ENCODE measurements around the gene MFSD6.
"Not testable (repeated sequence)": the region's sequence is repeated elsewhere in the genome, so short reads cannot be mapped to it uniquely, and the experiment has no call there.

Gene MFSD6

DNA sequence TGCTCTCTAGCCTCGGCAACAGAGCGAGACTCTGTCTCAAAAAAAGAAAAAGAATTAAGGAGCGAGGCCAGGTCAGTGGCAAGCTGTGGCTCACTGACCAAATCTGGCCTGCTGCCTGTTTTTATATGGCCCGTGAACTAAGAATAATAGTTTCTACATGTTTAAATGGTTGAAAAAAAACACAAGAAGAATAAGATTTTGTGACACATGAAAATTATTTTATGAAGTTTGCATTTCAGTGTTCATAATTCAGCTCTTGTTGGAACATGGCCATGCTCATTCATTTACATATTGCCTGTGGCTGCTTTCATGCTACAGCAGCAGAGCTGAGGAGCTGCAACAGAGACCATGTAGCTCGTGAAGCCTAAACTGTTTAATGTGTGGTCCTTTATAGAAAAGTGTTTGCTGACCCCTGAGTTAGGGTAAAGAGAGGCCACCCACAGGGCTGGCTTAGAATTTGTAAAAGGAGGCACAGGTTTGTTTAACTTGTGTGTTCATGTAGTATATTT is 59.5 kb downstream of the MFSD6 start:
- no peak for DNase-seq

DNA sequence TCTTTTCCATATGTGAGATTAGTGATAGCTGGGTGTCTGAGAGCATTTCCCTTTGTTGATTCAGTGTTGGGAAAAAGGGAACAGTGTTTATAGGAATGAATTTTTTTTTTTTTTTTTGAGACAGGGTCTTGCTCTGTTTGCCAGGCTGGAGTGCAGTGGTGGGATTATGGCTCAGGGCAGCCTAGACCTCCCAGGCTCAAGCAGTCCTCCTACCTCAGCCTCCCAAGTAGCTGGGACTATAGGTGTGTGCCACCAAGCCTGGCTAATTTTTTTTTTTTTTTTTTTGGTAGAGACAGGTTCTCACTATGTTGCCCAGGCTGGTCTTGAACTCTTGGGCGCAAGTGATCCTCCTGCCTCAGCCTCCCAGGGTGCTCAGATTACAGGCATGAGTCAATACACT is 60.2 kb downstream of the MFSD6 start:
- DNase-seq, result not testable (repeated sequence)

DNA sequence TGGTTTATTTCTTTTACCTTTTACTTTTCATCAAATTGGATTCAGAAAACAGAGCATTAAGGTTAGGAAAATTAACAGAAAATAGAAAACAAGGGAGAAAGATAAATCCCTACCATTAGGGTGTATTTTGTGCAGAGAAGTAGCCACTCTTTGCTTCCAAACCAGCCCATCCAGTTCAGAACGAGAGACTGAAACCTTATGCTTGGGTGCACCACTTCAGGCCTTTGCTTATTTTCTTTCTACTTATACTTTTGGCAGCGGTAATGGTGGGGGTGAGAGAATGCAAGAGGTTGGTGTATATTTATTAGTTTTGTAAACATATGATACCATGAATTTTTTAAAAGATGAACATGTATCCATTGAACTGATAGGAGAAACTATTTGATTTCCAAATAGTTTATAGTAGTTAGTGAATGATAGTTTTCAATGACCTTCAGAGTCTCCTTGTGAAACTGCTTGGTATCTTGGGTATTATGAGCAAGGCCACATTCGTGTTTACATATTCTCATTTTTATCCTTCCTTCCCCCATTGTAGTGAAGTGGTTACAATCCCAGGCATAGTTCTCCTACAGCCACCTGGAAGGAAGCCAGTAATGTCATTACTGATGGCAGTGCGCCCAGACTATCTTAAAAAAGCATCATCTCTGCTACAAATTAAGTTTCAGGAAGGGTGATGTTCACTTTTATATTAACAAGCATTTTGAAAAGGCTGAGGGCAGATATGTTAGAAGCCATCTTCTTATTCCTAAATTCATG is 60.8 kb downstream of the MFSD6 start:
- DNase-seq, result peak; percentile 85

DNA sequence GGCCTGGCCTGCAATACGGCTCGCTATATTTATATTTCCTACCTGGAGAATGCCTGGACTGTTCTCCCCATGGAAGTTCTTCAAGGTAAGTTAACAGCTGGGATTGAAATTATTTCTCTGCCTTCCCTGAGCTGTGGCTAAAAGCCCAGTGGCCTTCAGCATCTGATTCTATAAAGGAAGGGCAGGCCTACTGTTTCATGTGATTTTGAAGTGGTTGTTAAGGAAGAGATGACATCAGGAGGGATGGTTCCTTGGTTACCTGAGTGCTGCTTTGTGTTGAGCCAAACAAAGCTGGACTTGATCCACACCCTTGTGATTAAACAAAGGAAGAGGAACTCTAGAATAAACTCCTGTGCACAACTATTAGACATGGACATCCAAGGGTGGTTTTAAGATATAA is 61.6 kb downstream of the MFSD6 start:
- peak; percentile 81 for DNase-seq

DNA sequence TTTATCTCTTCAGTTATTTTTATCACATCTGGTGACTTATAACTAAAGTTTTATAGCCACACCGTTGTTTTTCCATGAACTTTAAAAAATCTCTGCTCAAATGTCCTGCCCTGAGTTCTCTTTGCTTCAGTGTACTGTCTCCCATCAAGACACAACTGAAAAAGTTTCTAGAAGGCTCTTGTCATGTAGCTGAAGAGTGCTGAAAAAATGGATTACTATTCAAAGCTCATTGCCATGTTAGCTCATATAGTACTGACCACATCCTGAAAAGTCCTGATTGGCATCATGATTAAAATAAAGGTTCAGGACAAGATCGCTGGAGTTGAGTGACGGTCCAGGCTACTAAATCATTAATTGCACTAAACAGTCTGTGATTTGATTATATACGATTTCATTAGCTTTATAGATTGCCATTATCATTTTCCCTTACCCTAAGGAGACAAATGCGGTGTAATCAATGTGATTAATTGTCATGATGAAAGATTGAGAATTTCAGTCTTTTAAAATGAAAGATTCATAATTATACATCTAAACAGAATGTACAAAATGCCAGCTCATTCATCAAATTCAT is 62.2 kb downstream of the MFSD6 start:
- DNase-seq, result no peak

DNA sequence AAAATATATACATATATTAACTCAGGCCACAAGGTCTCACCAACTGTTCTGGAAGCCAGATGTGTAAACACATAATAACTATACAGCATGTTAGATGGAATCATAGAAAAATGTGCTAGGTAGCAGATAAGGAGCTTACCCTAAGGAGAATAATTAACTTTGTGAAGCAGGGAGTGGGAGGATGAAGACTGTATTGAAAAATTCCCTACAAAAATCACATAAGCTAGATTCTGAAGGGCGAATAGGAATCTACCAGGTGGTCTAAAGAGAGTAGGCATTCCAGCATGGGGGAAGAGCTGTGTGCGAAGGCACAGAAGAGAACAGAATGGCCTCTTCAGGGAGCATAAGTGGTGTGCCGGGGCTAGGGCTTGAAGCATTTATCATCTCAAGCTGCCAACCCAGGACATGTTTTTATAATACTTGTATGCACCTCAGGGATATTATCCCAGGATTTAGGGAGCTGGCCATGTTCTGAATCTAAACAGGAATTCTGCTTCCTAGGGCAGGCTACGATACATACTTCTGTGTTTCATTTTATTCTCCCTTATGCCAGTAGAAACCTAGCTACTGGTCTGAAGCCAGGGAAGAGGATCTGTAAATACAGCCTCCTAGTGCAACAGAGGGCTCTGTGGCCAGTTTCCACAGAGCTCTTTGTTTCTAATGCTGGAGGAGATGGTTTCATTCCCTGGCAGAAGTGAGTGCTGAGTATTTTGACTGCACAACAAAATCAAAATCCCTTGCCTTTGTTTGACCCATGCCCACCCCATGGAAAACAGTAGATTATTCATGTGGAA is 69.7 kb downstream of the MFSD6 start:
- no peak for DNase-seq

DNA sequence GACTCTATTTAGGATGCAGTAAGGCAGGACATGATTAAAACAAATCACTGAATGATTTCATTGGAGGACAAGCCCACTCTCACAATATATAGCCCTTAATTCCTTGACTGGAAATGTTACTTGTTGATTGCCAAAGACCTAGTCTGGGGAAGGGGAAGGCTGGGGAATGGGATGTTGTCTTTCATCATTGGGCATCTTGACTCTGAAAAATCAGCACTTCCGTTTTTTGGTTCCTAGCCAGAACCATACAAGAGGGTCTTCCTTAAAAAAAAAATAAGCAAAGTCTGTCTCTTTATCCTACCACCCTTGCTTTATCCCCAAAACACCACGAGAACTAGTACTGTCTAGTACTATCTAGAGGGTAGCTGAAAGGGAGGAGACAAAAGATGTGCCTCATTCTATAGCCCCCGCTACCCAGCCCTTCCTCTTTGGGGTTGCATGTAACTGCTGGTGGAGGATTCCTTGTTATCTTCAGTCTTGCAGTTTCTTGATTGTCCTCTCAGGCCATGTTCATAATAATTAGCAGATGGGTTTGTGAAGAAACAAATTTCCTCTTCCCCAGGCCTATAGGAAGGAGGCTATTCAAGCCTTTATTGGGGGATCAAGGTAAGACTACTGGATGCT is 70.5 kb downstream of the MFSD6 start:
- no peak for DNase-seq

DNA sequence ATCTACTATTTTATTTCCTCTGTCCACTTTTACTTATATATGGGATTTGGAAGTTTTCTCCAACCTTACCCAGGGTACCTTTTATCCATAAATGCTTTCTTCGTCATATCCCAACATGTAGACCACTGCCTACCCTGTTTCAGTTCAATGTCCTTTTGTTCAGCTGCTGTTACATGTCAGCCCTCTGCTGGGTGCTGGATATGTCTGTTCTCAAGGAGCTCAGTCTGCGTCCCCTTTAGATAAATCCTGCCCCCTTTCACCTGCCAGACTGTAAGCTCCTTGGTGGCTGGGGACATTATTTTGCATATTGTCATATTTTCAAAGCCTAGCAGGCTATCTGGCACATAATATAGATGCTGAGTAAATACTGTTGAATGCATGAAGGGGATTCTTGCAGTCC is 73.2 kb downstream of the MFSD6 start:
- DNase-seq, result no peak

DNA sequence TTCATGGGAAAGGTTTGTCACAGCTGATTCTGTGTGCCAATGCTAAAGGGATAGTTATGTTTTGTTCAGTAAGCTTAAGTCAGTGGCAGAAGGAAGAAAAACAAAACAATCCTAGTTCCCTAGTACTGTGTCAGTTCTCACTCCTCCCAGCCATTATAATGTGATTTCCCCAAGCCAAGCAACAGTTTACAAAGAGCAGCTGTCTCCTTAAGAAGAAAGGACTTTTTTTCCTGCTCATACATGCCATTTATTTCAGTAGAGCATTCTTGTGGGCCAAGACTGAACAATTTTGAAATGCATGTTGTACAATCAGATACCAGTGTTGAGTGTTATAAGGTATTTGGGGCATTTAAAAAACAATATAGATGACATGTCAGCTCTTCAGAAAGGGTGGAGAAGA is 74.3 kb downstream of the MFSD6 start:
- no peak for DNase-seq

DNA sequence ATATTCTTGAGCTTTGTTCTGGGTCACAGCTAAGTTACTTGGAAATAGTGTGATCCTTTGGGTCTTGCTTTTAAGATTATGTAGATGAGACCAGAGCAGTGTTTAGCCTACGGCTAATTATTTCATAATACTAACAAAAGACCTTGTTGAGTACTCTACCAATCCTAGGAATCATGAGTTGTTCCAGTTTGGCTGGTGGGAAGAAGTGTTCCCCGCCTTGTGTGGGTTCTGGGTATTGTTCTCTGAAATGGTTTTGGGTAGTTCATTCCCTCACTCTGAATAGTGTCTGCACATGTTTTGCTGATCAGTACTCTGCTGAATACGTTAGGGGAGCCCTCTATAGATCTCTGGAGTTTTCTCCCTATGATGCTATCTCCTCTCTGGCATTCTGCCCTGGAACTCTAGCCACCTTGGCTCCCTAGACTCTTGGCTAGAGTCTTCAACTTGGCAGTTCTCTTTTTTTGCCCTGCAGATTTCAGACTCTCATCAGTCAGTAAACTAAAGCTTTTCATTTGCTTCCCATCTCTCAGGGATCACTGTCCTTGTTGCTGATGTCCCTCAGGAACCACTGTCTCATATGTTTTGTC is 78.0 kb downstream of the MFSD6 start:
- DNase-seq, result no peak

DNA sequence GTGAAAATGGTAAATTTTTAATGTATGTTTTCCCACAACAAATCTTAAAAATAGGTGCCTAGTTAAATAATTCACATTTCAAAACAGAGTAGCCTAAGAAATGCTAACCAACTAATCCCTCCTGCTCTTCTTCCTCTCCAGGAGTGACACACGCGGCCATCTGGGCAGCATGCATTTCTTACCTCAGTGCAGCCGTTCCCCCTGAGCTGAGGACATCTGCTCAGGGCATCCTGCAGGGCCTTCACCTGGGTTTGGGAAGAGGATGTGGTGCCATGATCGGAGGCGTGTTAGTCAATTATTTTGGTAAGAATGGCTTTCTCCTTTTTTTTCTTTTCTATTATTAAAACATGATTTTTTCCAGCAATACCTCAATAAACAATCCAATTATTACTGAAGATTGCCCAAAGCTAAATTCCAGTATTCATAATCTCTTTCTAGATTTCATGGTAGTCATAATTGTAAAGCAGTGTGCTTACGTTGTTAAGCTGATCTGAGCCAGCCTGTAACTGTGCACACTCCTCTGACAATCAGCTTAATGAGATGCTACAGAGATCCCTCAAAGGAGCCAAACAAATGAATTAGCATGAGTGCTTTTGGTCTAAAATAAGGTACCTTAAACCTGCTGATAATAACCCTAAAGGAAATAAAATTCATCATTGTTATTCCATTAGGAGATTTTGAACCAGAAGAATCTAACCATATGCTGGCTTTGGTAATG is 80.5 kb downstream of the MFSD6 start:
- no peak for DNase-seq

DNA sequence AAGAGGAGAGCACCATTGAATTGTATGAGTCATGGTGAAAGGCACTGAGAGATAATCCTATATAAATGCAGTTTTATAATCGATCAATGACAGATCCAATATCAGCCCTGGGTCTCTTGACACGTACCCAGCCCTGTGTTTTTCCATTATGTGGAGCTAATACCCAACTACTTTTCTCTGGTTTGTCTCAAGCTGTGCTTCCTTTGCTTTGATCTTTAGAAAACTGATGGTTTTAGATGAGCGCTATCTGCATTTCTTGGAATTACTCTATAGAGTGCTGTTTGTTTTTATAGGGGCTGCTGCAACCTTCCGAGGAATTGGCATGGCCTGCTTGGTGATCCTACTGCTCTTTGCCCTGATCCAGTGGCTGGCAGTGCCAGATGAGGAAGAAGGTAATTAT is 81.3 kb downstream of the MFSD6 start:
- no peak for DNase-seq

DNA sequence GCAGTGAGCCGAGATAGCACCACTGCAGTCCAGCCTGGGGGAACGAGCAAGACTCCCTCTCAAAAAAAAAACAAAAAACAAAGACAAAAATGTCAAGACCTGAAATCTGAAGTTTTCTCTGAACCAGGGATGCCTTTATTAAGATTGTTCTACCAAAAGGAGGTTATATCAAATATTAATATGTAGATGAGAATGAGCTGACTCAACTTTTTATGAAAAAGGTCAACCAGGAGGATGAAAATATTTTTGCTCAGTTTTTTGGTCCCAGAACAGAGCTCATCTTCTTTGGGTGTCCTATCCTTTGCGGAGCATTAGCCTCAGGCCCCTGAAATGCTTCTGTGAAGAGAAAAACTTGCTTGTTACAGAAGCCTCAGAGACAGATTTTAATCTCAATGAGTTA is 82.3 kb downstream of the MFSD6 start:
- no peak for DNase-seq

DNA sequence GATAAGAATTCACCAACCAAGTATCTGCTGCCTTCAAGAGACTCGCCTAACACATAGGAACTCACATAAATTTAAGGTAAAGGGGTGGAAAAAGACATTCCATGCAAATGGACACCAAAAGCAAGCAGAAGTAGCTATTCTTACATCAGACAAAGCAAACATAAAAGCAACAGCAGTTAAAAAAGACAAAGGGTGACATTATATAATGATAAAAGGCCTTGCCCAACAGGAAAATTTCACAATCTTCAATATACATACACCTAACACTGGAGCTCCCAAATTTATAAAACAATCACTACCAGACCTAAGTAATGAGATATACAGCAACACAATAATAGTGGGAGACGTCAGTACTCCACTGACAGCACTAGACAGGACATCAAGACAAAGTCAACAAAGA is 84.9 kb downstream of the MFSD6 start:
- DNase-seq, result no peak

DNA sequence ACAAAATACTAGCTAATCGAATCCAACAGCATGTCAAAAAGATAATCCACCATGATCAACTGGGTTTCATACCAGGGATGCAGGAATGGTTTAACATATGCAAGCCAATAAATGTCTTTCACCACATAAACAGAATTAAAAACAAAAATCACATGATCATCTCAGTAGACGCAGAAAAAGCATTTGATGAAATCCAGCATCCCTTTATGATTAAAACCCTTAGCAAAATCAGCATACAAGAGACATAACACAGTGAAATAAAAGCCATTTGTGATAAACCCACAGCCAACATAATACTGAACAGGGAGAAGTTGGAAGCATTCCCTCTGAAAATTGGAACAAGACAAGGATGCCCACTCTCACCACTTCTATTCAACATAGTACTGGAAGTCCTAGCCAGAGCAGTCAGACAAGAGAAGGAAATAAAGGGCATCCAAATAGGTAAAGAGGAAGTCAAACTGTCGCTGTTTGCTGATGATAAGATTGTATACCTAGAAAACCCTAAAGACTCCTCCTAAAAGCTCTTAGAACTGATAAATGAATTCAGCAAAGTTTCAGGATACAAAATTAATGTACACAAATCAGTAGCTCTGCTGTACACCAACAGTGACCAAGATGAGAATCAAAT is 86.6 kb downstream of the MFSD6 start:
- not testable (repeated sequence) for DNase-seq

DNA sequence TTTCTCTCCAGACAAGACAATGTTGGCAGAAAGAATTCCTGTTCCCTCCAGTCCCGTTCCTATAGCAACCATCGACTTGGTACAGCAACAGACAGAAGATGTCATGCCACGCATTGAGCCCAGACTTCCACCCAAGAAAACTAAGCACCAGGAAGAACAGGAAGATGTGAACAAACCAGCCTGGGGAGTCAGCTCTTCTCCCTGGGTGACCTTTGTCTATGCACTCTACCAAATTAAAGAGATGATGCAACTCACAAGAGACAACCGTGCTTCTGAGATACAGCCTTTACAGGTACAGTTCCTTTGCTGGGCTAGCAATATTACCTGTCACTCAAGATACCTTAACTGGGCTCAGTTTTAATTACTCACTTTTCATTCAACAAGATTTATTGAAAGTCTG is 89.3 kb downstream of the MFSD6 start:
- no peak for DNase-seq

DNA sequence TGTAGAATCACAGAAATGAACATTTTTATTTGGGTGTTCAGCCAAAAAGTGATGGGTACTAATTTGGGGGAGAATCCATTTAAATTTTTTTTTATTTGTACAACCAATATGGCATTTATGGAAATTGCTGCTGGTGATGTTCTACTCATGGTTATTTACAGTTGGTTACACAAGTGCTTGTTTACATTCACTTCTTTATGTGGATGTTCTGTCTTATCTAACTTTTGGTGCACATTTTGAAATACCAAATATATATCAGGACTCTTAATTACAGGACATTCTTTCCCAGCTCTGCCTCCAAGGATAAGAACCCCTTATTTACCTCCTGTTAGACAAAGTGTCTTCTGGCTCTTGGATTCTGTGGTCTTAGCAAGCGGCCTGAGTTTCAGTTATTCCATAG is 91.1 kb downstream of the MFSD6 start:
- DNase-seq, result no peak

DNA sequence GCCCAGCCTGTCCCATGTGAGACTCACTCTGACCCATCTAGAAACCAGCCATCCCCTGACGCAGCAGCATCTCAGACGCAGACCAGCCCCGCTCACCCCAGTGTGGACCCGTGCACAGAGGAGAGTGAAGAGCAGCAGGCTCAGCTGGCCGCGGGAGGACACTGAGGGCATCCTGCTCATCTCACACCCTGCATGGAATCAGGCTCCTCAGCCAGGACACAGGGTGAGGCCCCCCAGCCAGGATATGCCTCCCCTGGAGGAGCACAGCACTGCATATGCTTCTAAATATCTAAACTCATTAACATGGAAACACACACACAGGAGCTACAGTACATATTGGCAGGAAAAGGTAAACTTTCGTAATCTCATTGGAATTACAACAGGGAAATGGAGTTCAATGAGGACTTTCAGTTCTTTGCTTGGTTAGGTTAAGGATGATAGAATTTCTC is 91.9 kb downstream of the MFSD6 start:
- DNase-seq, result no peak

DNA sequence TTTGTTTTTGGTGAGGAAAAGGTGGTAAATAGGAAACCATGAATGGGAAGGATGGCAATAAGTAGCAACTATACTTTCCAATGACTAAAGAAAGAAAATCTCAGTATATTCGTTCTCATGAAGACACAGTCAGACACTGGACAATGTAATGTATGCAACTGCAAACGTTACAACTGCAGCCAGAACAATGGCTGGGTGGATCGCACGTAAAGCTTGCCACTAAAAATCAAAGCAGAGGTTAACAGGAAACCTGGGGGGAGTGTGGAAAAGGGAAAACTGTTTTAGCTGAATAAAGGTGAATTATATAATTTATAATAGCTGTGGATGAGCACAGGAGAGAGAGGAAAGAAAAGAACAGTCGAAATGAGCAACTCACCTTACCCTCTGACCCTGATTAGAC is 93.1 kb downstream of the MFSD6 start:
- DNase-seq, result no peak

DNA sequence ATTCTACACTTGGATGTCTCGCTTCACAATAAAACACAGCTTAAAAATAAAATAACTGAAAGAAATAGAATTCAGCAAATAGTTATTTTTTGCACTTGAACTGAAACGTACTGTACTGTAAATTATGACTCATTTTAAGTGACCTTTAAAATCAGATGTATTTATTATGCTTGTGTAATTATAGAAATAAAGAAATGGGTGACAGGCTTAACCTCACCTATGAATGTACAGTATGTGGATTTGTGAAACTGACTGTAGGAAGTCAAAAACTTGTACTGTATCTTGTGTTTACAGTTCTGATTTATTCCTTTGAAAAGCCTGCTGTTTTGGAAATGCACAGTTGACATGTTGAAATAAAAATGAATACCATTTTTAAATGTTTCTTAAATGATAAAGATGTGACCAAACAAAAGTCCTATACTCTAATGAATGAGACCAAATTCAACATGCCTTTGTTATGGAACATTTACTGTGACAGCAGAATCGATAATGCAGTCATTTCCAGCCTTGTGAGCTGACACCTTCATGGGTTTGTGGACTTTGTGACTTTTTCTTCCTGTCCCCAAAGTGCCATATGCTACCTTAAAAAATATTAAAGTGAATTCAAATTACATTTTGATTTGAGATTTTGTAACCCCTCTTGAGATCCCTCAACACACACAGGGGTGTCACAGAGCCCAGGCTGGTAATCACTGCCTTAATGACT is 93.7 kb downstream of the MFSD6 start:
- DNase-seq, result no peak

DNA sequence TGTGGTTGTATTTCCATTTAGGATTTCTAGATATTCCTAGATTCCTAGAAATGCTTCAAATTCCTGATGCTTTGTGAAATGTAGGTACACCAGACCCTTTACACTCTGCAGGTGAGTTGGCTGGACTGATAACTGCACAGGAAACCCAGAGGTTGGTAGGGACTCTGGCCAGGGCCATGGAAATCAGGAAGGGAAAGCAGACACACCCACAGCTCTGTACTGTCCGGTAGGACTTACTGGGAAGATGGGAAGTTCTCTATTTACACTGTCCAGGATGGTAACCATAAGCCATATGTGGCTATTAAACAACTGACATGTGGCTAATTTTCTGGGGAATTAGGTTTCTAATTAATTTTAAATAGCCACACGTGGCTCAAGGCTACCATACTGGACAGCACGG is 94.9 kb downstream of the MFSD6 start:
- DNase-seq, result no peak
